Suprapubic skin (tissue), 3 donors: ENCODE data around the gene MTCH1.

ENCODE experiments used
- POLR2AphosphoS5 ChIP-seq, 3 donors: sonication (generic); formaldehyde crosslinking; IDR thresholded peaks; one replicate each; pipeline ENCODE4 v1.6.1; 2017; ENCODE audit warnings: antibody characterized with exemption in 3 of 3
- TF ChIP-seq, protein P1 (sequence below), 2 donors: fragments of 200-600 bp in 1 of 2; fragments of 450-650 bp in 1 of 2; sonication (generic) in 1 of 2; IDR thresholded peaks; one replicate each; pipeline ENCODE4 v1.5.1; 2016 to 2019; ENCODE audit warnings: antibody characterized with exemption in 2 of 2, mild to moderate bottlenecking in 1 of 2, moderate library complexity in 1 of 2

DNA sequence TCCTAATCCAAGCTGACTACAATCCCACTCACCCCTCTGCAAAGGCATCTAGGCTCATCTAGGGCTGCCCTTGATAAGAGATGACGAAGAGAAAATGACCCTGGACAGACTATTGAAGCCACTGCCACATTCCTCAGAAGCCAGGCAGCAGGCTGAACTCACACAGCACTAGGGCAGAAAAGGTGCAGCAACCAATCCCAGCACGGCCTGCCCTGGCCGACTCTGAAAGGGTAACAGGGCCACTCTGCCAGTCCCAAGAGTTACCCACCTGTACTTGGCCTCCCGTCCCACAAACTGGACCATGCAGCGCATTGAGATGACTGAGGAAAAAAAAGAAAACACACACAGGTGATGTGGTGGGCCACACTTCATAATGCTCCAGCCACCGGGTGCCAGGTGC lies 9.1 kb downstream of the MTCH1 start:
- TF ChIP-seq, protein P1, sequence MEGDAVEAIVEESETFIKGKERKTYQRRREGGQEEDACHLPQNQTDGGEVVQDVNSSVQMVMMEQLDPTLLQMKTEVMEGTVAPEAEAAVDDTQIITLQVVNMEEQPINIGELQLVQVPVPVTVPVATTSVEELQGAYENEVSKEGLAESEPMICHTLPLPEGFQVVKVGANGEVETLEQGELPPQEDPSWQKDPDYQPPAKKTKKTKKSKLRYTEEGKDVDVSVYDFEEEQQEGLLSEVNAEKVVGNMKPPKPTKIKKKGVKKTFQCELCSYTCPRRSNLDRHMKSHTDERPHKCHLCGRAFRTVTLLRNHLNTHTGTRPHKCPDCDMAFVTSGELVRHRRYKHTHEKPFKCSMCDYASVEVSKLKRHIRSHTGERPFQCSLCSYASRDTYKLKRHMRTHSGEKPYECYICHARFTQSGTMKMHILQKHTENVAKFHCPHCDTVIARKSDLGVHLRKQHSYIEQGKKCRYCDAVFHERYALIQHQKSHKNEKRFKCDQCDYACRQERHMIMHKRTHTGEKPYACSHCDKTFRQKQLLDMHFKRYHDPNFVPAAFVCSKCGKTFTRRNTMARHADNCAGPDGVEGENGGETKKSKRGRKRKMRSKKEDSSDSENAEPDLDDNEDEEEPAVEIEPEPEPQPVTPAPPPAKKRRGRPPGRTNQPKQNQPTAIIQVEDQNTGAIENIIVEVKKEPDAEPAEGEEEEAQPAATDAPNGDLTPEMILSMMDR (IDR thresholded peaks at IDR 0.05): no peak
- no peak for TF ChIP-seq POLR2AphosphoS5 (IDR thresholded peaks at IDR 0.05)
